GM18867 (cell line): ENCODE results near the gene ASTE1.
"Not testable (repeated sequence)": the region's sequence is repeated elsewhere in the genome, so short reads cannot be mapped to it uniquely, and the experiment has no call there.

Experiments
- ATAC-seq: cut with Tn5 transposase; IDR thresholded peaks from one replicate; pipeline ENCODE4 v1.9.1; 2021; ENCODE audit warnings: mild to moderate bottlenecking, moderate library complexity; ENCODE audit not compliant: unreplicated experiment

Gene ASTE1

DNA sequence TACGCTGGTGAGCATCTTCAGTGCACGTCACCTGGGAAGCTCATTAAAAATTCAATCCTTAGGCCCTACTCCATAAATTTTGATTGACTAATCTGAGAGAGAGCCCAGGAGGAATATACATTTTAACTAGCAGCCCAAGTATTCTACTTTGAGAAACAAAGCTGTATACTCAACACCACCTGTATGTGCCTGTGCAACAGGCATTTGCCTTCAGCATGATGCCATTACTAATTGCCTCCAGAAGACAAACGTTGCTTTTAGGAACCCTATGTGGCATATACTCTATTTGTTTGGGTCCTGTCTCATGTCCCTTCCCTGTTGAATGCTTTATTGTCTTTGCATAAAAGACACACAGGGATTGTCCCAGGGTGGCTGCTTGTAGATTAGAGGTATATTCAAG, 7.7 kb downstream of the ASTE1 start:
- ATAC-seq, result no peak

DNA sequence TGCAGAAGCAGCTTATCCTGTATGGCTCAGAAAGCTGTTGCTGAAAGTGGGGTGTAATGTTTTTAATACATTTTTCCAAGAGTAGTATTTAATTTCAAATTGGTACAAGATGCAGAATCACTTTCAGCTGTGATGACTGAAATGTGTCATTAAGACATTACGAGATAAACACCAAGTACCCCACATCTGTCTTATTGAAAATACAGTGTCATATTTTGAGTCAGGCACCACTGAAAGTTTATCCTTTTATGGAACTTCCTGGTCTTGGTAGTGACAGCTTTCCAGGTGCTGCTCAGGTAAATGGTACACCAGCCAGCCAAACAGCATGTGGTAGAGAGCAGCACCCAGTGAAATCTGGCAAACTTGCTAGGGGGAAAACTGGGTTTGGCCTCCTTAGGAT, 16.9 kb downstream of the ASTE1 start:
- ATAC-seq, result no peak

DNA sequence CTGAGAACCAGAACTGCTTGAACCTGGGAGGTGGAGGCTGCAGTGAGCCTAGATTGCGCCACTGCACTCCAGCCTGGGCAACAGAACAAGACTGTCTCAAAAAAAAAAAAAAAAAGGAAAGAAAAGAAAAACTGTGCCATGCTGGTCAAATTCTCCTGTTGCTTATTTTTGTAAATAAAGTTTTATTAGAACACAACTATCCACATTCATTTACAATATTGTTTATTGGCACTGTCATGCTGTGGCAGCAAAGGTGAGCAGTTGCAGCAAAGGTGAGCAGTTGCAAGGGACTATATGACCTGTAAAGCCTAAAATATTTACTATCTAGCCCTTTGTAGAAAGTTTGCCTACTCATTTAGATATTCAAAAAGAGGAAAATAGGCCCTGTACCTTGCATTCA, 18.3 kb downstream of the ASTE1 start:
- no peak for ATAC-seq

DNA sequence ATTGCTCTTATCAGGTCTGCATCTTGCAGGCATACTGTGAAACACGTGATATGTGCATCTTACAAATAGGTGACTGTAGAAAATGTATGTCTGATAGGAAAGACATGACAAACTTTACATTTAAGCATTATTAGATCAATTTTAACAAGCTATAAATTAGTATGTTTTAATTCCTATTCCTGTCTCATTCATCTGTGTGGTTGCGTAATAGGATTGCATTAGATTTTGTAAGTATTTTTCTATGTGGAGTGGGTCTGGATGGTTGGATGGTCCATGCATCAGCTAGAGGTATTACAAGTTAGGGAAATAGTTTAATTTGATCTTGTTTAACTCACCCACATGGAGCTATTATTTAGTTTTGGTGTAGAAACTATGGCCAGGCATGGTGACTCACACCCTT, 18.8 kb downstream of the ASTE1 start:
- no peak for ATAC-seq

DNA sequence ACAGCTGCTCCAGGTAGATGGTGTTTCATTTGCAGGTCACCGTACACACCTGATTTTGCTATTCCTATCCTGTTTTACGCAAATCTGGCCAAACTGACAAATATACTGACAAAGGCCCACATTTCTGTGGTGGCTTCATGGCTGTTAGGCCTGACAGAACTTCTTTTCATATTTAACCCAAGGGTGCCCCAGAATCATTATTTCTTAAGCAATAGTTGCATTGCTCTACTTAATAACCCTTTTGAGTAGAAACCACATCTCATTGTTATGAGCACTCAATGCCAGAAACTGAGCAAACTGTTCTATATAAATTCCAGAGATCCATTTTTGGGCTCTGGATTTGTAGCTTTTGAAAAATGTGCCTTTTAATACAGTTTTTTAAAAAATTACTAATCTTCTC, 19.4 kb downstream of the ASTE1 start:
- no peak for ATAC-seq

DNA sequence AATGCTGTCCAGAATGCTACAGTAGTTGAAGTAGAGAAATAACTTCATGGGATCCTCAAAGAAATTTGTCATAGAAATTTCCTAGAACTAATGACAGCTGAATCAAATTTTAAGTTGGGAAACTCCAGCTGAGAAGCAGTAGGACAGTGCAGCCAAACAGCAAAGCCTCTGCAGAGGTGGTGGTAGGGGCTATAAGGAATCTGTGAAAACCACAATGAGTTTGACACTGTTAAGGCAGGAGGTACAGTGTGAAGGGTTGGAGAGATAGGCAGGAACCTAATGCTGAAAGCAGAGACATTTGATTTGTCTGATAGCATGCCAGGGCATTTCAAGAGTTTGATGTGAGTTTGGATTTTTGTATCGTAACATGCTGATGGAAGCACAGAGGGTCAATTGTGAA, 22.0 kb downstream of the ASTE1 start:
- no peak for ATAC-seq

DNA sequence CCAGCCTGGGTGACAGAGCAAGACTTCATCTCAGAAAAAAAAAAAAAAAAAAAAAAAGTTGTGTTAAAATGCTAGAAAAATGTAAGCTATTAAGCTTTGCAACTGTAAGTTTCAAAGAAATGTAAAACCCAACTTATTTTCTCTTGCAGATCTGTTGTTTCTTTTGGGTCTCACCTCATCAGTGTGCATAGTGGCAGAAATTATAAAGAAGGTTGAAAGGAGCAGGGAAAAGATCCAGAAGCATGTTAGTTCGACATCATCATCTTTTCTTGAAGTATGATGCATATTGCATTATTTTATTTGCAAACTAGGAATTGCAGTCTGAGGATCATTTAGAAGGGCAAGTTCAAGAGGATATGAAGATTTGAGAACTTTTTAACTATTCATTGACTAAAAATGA, 25.6 kb downstream of the ASTE1 start:
- ATAC-seq, result no peak

DNA sequence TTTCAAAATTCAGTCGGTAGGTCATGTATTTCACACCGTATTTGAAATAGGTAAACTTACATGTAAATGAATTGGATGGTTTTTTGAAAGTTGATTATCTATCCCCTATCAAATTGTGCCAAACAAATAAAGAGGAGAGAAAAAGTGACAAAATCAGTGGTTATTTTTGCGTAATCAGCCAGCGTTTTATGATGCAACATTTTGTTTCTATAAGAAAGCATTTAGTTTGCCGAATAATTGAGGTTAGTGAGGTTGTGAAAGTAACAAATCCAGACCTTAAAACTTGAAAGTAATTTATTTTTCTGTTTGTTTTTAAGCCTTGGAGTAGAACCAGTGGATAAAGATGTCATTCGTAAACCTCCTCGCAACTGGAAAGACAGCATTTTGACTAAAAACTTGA, 29.3 kb downstream of the ASTE1 start:
- no peak for ATAC-seq

DNA sequence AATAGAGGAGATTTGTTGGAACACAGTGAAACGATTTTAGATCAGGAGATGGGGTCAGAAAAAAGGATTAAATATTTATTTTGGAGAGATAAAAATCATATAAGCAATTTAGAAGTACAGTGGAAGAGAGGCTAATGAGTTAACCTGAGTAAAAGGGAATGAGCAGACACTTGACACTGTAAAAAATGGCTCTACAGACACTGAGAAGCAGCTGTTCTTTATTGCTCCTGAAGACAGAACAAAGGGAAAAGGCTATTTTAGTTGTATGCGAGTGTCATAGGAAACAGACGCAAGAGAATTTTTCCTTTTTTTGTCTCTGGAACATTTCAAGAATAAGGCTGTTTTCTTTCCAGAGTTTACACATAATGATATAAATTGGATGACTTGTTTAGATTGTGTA, 34.3 kb downstream of the ASTE1 start:
- no peak for ATAC-seq

DNA sequence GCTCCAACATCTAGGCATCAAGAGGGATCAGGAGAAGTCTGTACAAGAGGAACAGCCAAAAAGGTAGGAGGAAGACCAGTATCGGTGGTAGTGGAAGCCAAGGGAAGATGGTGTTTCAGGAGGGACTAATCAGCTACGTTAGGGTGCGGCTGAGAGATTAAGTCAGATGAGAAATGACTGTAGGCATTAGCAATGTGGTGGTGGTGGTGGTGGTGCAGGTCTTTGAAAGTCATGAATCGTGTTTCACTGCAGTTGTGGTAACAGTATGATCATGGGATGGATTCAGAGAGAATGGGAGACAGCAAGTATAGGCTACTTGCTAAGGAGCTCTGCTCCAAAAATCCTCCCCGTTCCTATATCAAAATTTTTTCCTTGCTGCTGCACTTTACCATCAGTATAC, 35.5 kb downstream of the ASTE1 start:
- no peak for ATAC-seq

DNA sequence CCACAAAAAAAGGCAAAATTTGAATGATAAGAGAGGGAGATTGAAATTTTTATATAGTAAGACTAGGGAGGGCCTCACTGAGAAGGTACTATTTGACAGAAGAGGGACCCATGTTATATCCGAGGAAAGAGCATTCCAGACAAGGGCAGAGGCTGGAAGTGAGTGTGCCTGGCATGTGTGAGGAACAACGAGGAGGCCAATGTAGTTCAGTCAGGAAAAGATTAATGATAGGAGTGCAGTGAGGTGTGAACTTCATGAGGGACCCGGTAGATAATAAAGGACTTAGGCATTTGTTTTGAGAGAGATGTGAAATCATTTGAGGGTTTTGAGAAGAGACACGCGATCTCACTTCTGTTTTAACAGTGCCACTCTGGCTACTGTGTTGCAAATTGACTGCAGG, 36.3 kb downstream of the ASTE1 start:
- no peak for ATAC-seq

DNA sequence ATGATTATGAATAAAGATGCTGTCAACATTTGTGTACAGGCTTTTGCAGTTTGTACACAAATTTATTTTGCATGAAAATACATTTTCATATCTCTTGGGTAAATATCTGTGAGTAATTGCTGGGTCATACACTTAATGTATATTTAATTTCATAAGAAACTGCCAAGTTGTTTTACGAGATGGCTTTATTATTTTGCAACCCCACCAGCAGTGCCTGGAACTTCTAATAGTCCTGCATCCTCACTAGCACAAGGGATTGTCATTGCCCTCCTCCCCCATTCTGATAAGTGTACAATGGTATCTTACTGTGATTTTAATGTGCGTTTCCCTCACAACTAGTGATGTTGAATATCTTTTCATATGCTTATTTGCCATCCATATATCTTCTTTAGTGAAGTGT, 45.2 kb downstream of the ASTE1 start:
- no peak for ATAC-seq

DNA sequence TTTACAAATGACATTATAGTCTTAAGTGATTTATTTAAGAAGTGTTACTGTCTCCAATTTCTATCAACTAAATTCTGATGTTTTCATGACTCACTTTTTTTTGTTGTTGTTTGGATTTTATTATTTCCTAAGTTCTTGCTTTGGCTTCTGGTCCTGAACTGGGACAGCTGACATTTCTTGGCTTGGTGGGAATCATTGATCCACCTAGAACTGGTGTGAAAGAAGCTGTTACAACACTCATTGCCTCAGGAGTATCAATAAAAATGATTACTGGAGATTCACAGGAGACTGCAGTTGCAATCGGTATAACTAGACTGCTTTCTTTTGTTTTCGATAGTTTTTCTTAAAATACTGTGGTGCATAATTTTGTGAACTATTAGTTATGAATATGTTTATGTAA, 47.5 kb downstream of the ASTE1 start:
- no peak for ATAC-seq

DNA sequence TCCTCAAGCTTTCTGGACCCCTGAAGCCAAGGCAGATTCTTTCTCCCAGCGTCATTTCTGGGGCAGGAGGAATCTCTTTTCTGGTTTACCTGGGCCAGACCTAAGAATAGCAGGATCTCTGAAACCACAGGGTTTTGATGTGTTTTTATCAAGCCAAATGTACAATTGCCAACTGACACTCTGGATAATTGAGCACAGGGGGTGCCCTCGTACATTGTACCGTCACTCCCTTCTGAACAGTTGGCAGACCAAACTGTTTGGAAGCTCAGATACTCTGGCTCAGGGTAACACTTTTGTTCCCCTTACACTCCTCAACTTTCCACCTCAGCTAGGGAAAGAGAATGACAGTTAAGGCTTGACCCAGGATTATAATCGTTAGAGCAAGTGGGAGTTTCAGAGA, 49.9 kb downstream of the ASTE1 start:
- no peak for ATAC-seq

DNA sequence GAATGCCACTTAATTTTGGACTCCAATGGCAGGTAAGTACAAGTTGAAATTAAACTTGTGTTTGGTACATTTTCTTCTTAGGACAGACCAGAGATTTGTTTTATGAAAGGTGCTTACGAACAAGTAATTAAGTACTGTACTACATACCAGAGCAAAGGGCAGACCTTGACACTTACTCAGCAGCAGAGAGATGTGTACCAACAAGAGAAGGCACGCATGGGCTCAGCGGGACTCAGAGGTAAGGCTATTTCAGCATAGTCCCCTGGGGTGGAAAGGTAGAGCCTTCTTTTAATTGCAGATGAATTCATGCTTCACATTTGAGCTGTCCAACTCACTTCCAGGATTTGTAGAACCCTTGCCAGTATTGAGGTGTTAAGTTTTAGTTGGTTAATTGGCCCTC, 51.4 kb downstream of the ASTE1 start:
- ATAC-seq, result no peak

DNA sequence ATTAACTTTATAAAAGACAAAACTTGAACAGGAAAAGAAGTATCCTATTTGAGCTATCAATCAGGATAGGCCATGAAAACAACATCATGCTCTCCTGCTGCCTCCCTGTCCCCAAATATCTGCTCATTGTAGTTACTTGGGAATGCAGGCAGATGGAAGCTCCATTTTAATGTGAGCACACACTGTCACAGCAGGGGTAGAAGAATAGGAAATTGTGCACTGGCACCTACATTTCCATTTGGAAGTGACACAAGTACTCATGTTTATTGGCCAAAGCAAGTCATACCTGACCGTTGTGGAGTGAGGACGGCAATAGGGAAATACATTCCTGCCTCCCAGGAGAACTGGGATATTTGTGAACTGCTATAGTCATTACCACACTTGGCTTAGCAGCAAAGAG, 52.4 kb downstream of the ASTE1 start:
- ATAC-seq, result no peak

DNA sequence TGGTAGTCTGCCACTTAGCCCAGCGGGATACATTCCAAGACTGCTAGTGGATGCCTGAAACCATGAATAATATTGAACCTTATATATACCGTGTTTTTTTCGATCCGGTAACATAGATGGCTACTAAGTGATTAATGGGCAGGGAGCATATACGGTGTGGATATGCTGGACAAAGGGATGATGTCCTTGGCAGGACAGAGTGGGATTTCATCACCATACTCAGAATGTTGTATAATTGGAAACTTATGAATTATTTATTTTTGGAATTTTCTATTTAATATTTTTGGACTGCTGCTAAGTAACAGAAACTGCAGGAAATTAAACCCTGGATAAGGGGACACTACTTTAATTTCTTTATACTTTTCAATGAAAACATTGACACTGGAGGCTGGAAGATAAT, 53.2 kb downstream of the ASTE1 start:
- no peak for ATAC-seq

DNA sequence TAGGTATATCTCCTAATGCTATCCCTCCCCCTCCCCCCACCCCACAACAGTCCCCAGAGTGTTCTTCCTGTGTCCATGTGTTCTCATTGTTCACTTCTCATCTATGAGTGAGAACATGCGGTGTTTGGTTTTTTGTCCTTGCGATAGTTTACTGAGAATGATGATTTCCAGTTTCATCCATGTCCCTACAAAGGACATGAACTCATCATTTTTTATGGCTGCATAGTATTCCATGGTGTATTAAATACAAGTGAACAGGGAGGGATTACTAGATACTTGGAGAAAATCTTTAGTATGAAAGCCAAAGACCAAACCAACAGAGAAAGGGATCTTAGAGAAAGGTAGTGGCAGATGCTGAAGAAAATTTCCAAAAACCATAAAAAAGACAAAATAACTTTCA, 54.0 kb downstream of the ASTE1 start:
- ATAC-seq, result not testable (repeated sequence)

DNA sequence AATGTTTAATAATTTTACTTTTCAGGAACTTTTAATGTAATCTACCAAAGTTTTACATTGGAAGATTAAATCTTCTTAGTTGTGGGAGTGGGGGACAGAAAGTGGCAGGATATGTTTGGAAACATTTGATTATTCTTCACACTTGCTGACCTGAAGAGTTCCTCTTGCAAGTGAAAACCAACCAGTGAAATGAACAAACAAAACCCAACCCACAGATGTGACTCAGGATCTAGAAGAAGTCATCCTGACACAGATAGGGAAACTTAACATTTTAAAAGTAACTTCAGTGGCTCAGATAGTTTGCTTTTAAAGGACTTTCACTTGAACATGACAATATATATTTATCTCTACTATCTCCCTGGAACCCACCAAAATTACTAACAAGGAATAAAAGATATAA, 55.4 kb downstream of the ASTE1 start:
- ATAC-seq, result no peak

DNA sequence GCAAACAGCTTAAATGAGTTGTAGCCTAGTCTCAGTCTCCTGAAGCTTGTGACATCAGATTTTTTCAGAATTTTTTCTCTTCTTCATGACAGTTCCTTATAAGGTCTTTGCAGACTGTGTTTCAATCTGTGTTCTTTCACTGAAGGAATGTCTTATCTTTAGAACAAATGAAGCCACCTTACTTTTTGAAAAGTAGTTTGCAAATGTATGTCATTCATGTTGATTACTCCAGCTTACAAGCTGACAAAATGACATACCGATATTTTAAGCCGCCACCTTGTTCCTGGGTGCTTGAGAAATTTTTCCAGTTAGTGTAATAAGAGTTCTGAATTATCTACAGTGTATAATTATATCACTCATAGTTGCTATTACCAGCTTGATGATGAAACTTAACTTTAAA, 57.0 kb downstream of the ASTE1 start:
- no peak for ATAC-seq

DNA sequence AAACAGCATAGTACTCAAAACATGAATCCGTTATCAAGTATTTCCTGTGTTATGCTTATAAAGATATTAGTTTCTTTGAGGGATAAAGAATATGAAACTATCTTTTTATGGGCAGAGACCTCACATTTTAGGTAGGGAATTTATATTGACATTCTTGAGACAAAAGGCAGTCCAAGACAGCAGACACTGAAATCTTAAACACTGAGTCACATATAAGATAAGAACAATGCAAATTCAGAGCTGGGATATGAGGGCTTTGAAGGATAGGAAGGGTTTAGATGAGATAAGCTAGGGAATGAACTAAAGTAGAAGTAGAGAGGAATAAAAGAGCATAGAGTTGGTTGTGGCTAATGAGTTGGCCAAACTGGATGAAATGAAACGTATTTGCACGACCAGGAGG, 58.4 kb downstream of the ASTE1 start:
- no peak for ATAC-seq

DNA sequence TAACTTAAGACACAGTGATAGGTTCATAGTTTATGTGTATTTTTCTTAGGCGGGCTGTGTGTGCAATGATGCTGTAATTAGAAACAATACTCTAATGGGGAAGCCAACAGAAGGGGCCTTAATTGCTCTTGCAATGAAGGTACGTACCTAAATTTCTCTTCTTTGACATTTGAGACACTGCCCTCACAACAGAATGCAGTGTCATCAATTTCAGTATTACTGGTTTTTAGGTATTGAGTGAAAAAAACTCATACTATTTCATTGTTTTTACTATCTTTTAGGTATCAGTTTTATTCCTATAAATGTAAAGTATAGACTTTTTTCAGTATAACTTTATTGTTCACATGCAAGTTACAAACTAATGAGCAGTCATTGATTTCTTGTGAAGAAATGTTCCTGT, 59.3 kb downstream of the ASTE1 start:
- ATAC-seq, result no peak

DNA sequence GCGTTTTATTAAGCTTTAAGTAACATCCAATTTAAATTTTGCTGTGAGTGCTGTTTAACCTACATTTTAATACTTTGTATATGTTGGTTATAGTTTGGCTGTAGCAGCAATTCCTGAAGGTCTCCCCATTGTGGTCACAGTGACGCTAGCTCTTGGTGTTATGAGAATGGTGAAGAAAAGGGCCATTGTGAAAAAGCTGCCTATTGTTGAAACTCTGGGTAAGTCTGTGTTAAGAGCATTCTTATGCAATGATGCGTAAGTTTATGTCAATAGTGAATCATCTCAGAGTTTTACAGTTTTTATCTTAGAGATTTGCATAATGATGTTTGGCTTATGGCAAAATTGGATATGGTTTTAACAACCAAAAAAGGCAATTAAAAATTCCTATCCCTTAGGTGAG, 62.7 kb downstream of the ASTE1 start:
- no peak for ATAC-seq
